ENCODE data around the gene SHISA9.

The SHISA9 gene

GRCh38 chr16:13120091-13120490 lies 218.7 kb downstream of the SHISA9 start:
- DNase-seq (ENCODE audit: low read depth in 2 of 2): no peak

- no peak for DNase-seq (ENCODE audit: low read depth in 2 of 2)
These were observed 219.2 kb downstream of the SHISA9 start for GRCh38 chr16:13120557-13120956.

- no peak for DNase-seq (ENCODE audit: low read depth in 2 of 2)
These were observed 222.6 kb downstream of the SHISA9 start for GRCh38 chr16:13123991-13124390.

- DNase-seq (ENCODE audit: low read depth in 2 of 2): no peak
These were observed 225.7 kb downstream of the SHISA9 start for GRCh38 chr16:13127144-13127543.

- DNase-seq (ENCODE audit: low read depth in 2 of 2): no peak
These were observed 229.2 kb downstream of the SHISA9 start for GRCh38 chr16:13130586-13130985.

GRCh38 chr16:13134836-13135235 lies 233.4 kb downstream of the SHISA9 start:
- DNase-seq (ENCODE audit: low read depth in 2 of 2): no peak

- DNase-seq (ENCODE audit: low read depth in 2 of 2): no peak
These were observed 235.5 kb downstream of the SHISA9 start for GRCh38 chr16:13136901-13137300.

GRCh38 chr16:13138528-13138927 lies 237.1 kb downstream of the SHISA9 start:
- DNase-seq (ENCODE audit: low read depth in 2 of 2): no peak

GRCh38 chr16:13139661-13140241 lies 238.4 kb downstream of the SHISA9 start:
- no peak for DNase-seq (ENCODE audit: low read depth in 2 of 2)

- DNase-seq (ENCODE audit: low read depth in 2 of 2): no peak
These were observed 242.2 kb downstream of the SHISA9 start for GRCh38 chr16:13143551-13143950.

- DNase-seq (ENCODE audit: low read depth in 2 of 2): no peak
These were observed 245.4 kb downstream of the SHISA9 start for GRCh38 chr16:13146829-13147228.

GRCh38 chr16:13148294-13148693 lies 246.9 kb downstream of the SHISA9 start:
- no peak for DNase-seq (ENCODE audit: low read depth in 2 of 2)

- DNase-seq (ENCODE audit: low read depth in 2 of 2): no peak
These were observed 247.4 kb downstream of the SHISA9 start for GRCh38 chr16:13148836-13149235.

- DNase-seq (ENCODE audit: low read depth in 2 of 2): no peak
These were observed 248.9 kb downstream of the SHISA9 start for GRCh38 chr16:13150181-13150885.

GRCh38 chr16:13153696-13154095 lies 252.3 kb downstream of the SHISA9 start:
- no peak for DNase-seq (ENCODE audit: low read depth in 2 of 2)

- no peak for DNase-seq (ENCODE audit: low read depth in 2 of 2)
These were observed 253.4 kb downstream of the SHISA9 start for GRCh38 chr16:13154799-13155198.

GRCh38 chr16:13155377-13155776 lies 254.0 kb downstream of the SHISA9 start:
- no peak for DNase-seq (ENCODE audit: low read depth in 2 of 2)

GRCh38 chr16:13155780-13156179 lies 254.4 kb downstream of the SHISA9 start:
- DNase-seq (ENCODE audit: low read depth in 2 of 2): no peak

- DNase-seq (ENCODE audit: low read depth in 2 of 2): no peak
These were observed 255.7 kb downstream of the SHISA9 start for GRCh38 chr16:13157082-13157481.

- no peak for DNase-seq (ENCODE audit: low read depth in 2 of 2)
These were observed 257.0 kb downstream of the SHISA9 start for GRCh38 chr16:13158427-13158826.

GRCh38 chr16:13165024-13165423 lies 263.6 kb downstream of the SHISA9 start:
- no peak for DNase-seq (ENCODE audit: low read depth in 2 of 2)

GRCh38 chr16:13168091-13168572 lies 266.7 kb downstream of the SHISA9 start:
- DNase-seq (ENCODE audit: low read depth in 2 of 2): no peak

- no peak for DNase-seq (ENCODE audit: low read depth in 2 of 2)
These were observed 269.9 kb downstream of the SHISA9 start for GRCh38 chr16:13171313-13171712.

GRCh38 chr16:13176711-13177110 lies 275.3 kb downstream of the SHISA9 start:
- DNase-seq (ENCODE audit: low read depth in 2 of 2): no peak
